ENCODE data around the gene MS4A14.

- no peak for TF ChIP-seq CTCF (conservative IDR thresholded peaks at IDR 0.05)
- TF ChIP-seq EZH2 (IDR thresholded peaks at IDR 0.05; ENCODE audit: low read depth) = no peak
Measured at GRCh38 chr11:60371386-60371785, 24.9 kb upstream of the MS4A14 start.
